ENCODE results near the gene SLC38A10. TPM values are rescaled to one million over a fixed set of nuclear protein-coding genes. Genes with fewer than 3 reads are reported as not detected.

SLC38A10 gene
- total and polyA plus RNA-seq, 3 experiments from 2014 or later: 49.0 to 71.1 (median 51.0) TPM

DNA sequence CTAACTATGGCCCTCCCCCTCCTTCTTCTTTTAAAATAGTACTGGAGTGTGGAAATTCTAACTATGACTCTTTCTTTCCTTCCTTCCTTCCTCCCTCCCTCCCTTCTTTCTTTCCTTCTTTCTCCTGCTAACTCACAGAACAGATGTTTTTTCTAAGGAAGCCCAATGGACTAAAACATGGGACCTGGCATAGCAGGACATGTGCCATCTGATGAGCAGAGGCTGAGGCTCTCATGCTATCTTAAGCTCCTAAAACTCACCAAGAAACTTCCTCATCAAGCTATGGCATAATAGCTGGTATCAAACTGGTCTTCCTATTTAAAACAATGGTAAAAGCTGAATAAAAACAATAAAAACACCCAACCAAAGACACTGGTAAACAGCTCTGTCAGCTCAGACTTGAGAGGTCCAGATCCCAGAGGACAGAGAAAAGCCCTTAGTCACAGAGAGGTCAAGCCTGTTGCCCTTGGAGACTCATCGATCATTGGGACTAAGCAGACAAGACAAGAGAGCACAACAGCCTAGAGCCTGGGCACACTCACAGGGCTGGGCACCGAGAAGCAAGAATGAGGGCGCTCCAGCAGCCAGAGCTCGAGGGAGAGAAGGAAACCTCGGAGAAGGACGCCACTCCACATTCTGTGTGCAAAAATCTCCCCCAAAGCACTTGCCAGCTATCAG, 27.6 kb downstream of the SLC38A10 start:
- CTCF ChIA-PET: no interaction called here
- peak overlapping the region in 4 of 8 donors; percentile 20 to 67 (median 36) for H3K27ac Mint-ChIP-seq
- H3K27me3 Mint-ChIP-seq: no peaks in the 10 kb centered on the region
- Histone ChIP-seq H3K4me3 (ENCODE audit: low read length) (no peak overlapping the region), H3K27me3 (ENCODE audit: insufficient read depth, low read length, poor library complexity, severe bottlenecking) (no peaks in the 10 kb centered on the region), H3K27ac (ENCODE audit: low read depth, low read length) (no peak overlapping the region), H3K4me1 (ENCODE audit: insufficient read depth, low read length) (no peaks in the 10 kb centered on the region), H3K36me3 (ENCODE audit: insufficient read depth, low read length) (peaks cover 2% of the 10 kb centered on the region), H3K9me3 (ENCODE audit: low read length) (no peaks in the 10 kb centered on the region)
- H3K36me3 Mint-ChIP-seq: peaks cover 5 to 85% (median 14%) of the 10 kb centered on the region in 3 donors
- no peak for DNase-seq
- no peak overlapping the region for H3K4me3 Mint-ChIP-seq
- POLR2A ChIA-PET: no interaction called here
- H3K9me3 Mint-ChIP-seq: no peaks in the 10 kb centered on the region
- peaks cover 0 to 3% (median 2%) of the 10 kb centered on the region in 3 donors for H3K4me1 Mint-ChIP-seq

DNA sequence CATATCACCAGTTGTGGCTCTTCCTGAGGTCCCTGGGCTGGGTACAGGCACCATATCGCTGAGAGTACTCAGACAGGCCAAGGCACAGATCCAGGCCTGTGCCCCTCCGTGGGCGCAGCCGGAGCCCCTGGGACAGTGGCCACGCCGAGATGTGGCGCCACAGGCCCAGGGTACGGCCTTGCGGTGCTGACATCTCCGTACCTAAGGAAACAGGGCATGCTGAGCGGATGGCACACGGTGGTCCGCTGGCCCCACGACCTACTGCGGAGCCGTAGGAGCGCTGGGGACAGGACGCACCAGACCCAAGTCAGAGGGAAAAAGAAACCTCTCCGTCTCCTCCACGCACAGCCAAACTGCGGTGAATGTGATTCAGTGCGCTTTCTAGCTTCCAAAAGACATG, 29.5 kb downstream of the SLC38A10 start:
- no peak overlapping the region for H3K4me3 ChIP-seq (ENCODE audit: low read length)
- Mint-ChIP-seq H3K36me3 (peaks cover 5 to 85% (median 14%) of the 10 kb centered on the region in 3 donors), H3K27ac (peak overlapping the region in 2 of 8 donors; percentile 46 to 79), H3K4me1 (peaks cover 0 to 3% (median 2%) of the 10 kb centered on the region in 3 donors), H3K4me3 (no peak overlapping the region), H3K27me3 (no peaks in the 10 kb centered on the region), H3K9me3 (no peaks in the 10 kb centered on the region)
- no peak overlapping the region for H3K27ac ChIP-seq (ENCODE audit: low read depth, low read length)
- no peaks in the 10 kb centered on the region for H3K27me3 ChIP-seq (ENCODE audit: insufficient read depth, low read length, poor library complexity, severe bottlenecking)
- H3K4me1 ChIP-seq (ENCODE audit: insufficient read depth, low read length): no peaks in the 10 kb centered on the region
- POLR2A ChIA-PET: interaction anchor here (1.0 kb wide), 1 partner anchor 30 kb away, joined by 3 read pairs; the partner anchor contains the start of gene SLC38A10
- H3K36me3 ChIP-seq (ENCODE audit: insufficient read depth, low read length): no peaks in the 10 kb centered on the region
- CTCF ChIA-PET: no interaction called here
- DNase-seq: no peak
- H3K9me3 ChIP-seq (ENCODE audit: low read length): no peaks in the 10 kb centered on the region

DNA sequence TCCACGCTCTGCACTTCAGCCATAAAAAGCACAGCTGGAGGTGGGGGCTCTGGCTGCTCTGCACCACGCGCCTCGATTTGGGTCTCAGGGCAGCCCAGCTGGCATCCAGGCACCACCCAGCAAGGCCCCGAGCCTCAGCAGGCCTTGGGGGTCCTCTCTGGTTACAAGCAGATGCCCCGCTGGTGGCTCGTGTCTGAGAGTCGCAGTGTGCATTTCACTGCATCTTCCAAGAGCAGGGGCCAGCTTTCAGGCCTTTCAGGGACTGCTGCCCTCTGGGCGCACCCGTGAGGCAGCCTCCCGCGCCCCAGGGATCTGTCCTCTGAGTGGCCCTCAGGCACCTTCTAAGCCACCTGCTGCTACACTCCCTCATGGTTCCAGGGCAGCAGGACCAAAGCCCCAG, 30.5 kb downstream of the SLC38A10 start:
- Histone ChIP-seq H3K4me3 (ENCODE audit: low read length) (no peak overlapping the region), H3K4me1 (ENCODE audit: insufficient read depth, low read length) (no peaks in the 10 kb centered on the region), H3K27me3 (ENCODE audit: insufficient read depth, low read length, poor library complexity, severe bottlenecking) (no peaks in the 10 kb centered on the region), H3K27ac (ENCODE audit: low read depth, low read length) (no peak overlapping the region), H3K36me3 (ENCODE audit: insufficient read depth, low read length) (no peaks in the 10 kb centered on the region), H3K9me3 (ENCODE audit: low read length) (no peaks in the 10 kb centered on the region)
- ChIA-PET POLR2A (interaction anchor here (1.0 kb wide), 1 partner anchor 31 kb away, joined by 3 read pairs; the partner anchor contains the start of gene SLC38A10), CTCF (no interaction called here)
- Mint-ChIP-seq H3K4me1 (peaks cover 0 to 3% (median 2%) of the 10 kb centered on the region in 3 donors), H3K36me3 (peaks cover 5 to 86% (median 14%) of the 10 kb centered on the region in 3 donors), H3K9me3 (no peaks in the 10 kb centered on the region), H3K27me3 (no peaks in the 10 kb centered on the region), H3K27ac (no peak overlapping the region), H3K4me3 (no peak overlapping the region)
- DNase-seq: no peak

- Mint-ChIP-seq H3K4me1 (peaks cover 0 to 3% (median 2%) of the 10 kb centered on the region in 3 donors), H3K27me3 (no peaks in the 10 kb centered on the region), H3K9me3 (no peaks in the 10 kb centered on the region), H3K36me3 (peaks cover 5 to 87% (median 6%) of the 10 kb centered on the region in 3 donors), H3K4me3 (no peak overlapping the region), H3K27ac (no peak overlapping the region)
- no peak overlapping the region for H3K4me3 ChIP-seq (ENCODE audit: low read length)
- CTCF ChIA-PET: interaction anchor here (1.6 kb wide), 1 partner anchor 221 kb away, joined by 6 read pairs; no protein-coding TSS in a partner anchor
- H3K9me3 ChIP-seq (ENCODE audit: low read length): no peaks in the 10 kb centered on the region
- H3K27me3 ChIP-seq (ENCODE audit: insufficient read depth, low read length, poor library complexity, severe bottlenecking): no peaks in the 10 kb centered on the region
- no peaks in the 10 kb centered on the region for H3K36me3 ChIP-seq (ENCODE audit: insufficient read depth, low read length)
- POLR2A ChIA-PET: no interaction called here
- no peaks in the 10 kb centered on the region for H3K4me1 ChIP-seq (ENCODE audit: insufficient read depth, low read length)
- H3K27ac ChIP-seq (ENCODE audit: low read depth, low read length): no peak overlapping the region
- DNase-seq: no peak
Measured at GRCh38 chr17:81263371-81264181, 31.5 kb downstream of the SLC38A10 start.

DNA sequence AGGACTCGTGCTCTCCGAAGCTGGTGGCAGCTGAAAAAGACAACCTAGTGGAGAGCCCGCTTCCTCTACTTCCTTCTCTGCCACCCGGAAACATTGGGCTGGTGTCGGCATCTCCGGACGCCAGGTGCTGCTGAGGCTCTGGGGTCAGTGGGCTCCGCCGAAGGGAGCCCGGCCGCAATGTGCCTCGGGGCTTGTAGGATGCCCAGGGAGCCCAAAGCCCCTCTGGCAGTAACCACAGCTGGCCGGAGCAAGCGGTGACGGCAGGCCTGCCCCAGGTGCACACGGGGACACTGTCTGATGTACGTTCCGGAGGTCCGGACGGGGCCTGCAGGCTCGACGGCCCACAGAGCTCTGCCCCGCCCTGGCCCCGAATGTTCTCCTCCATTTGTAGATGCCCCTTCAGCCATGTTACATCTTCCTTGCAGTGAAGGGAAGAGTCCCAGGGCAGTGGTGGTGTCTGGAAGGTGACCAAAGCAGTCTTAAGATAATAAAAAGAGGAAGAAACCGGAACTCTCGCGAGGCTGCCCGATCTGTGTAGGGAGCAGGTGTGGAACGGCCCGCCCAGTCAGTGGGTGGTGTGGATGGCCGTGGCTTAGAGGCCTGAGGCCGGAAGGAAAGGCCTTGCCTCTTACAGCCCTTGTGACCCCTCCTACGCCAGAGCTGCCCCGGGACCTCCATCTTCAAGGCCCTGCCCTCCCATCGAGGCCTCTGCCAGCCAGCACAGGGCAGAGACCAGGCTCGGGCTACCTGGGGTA, 33.3 kb downstream of the SLC38A10 start:
- DNase-seq: no peak
- Mint-ChIP-seq H3K4me1 (no peaks in the 10 kb centered on the region), H3K27me3 (no peaks in the 10 kb centered on the region), H3K36me3 (peaks cover 0 to 86% (median 3%) of the 10 kb centered on the region in 3 donors), H3K27ac (no peak overlapping the region), H3K9me3 (no peaks in the 10 kb centered on the region), H3K4me3 (no peak overlapping the region)
- no peak overlapping the region for H3K4me3 ChIP-seq (ENCODE audit: low read length)
- no peak overlapping the region for H3K27ac ChIP-seq (ENCODE audit: low read depth, low read length)
- CTCF ChIA-PET: interaction anchor here (1.6 kb wide), 1 partner anchor 223 kb away, joined by 6 read pairs; no protein-coding TSS in a partner anchor
- POLR2A ChIA-PET: no interaction called here
- H3K9me3 ChIP-seq (ENCODE audit: low read length): no peaks in the 10 kb centered on the region
- H3K27me3 ChIP-seq (ENCODE audit: insufficient read depth, low read length, poor library complexity, severe bottlenecking): no peaks in the 10 kb centered on the region
- H3K4me1 ChIP-seq (ENCODE audit: insufficient read depth, low read length): no peaks in the 10 kb centered on the region
- no peaks in the 10 kb centered on the region for H3K36me3 ChIP-seq (ENCODE audit: insufficient read depth, low read length)

GRCh38 chr17:81261096-81261495, 34.0 kb downstream of the SLC38A10 start:
- CTCF ChIA-PET: no interaction called here
- DNase-seq: no peak
- H3K4me1 ChIP-seq (ENCODE audit: insufficient read depth, low read length): no peaks in the 10 kb centered on the region
- H3K27ac ChIP-seq (ENCODE audit: low read depth, low read length): no peak overlapping the region
- Mint-ChIP-seq H3K27me3 (no peaks in the 10 kb centered on the region), H3K4me3 (no peak overlapping the region), H3K36me3 (peaks cover 0 to 82% (median 3%) of the 10 kb centered on the region in 3 donors), H3K27ac (no peak overlapping the region), H3K9me3 (no peaks in the 10 kb centered on the region), H3K4me1 (no peaks in the 10 kb centered on the region)
- no peaks in the 10 kb centered on the region for H3K9me3 ChIP-seq (ENCODE audit: low read length)
- no peaks in the 10 kb centered on the region for H3K27me3 ChIP-seq (ENCODE audit: insufficient read depth, low read length, poor library complexity, severe bottlenecking)
- no peaks in the 10 kb centered on the region for H3K36me3 ChIP-seq (ENCODE audit: insufficient read depth, low read length)
- H3K4me3 ChIP-seq (ENCODE audit: low read length): no peak overlapping the region
- POLR2A ChIA-PET: no interaction called here

DNA sequence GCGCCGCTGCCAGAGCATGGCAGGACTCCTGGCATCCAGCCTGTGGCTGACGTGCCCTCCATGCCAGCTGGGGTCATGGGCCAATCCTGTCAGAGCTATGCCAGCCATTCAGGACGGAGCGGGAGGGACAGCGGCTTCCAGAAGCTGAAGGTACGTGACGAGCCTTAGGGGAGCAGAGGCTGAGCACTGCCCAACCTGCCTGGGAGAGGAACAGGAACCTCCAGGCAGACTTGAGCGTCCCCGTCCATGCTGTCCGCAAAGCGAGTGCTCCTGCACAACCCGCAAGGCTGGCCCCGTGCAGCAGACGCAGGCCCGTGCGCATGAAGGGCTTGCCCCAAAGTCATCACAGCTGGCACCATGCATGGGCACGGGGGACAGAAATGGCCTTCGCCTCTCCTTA, 34.5 kb downstream of the SLC38A10 start:
- ChIA-PET POLR2A (no interaction called here), CTCF (no interaction called here)
- no peaks in the 10 kb centered on the region for H3K27me3 Mint-ChIP-seq

More for the DNA sequence above, 34.5 kb downstream of the SLC38A10 start:
- Histone ChIP-seq H3K27me3 (ENCODE audit: insufficient read depth, low read length, poor library complexity, severe bottlenecking) (no peaks in the 10 kb centered on the region), H3K9me3 (ENCODE audit: low read length) (no peaks in the 10 kb centered on the region), H3K27ac (ENCODE audit: low read depth, low read length) (no peak overlapping the region), H3K4me1 (ENCODE audit: insufficient read depth, low read length) (no peaks in the 10 kb centered on the region), H3K36me3 (ENCODE audit: insufficient read depth, low read length) (no peaks in the 10 kb centered on the region), H3K4me3 (ENCODE audit: low read length) (no peak overlapping the region)
- H3K4me3 Mint-ChIP-seq: no peak overlapping the region
- no peaks in the 10 kb centered on the region for H3K4me1 Mint-ChIP-seq
- H3K36me3 Mint-ChIP-seq: peaks cover 0 to 80% (median 2%) of the 10 kb centered on the region in 3 donors
- no peak overlapping the region for H3K27ac Mint-ChIP-seq
- no peak for DNase-seq
- no peaks in the 10 kb centered on the region for H3K9me3 Mint-ChIP-seq
